GM18507 (cell line): ENCODE data around the gene NCOR2.

Source experiments
- DNase-seq: peaks from one replicate; pipeline ENCODE4 v3.0.0; 2011; ENCODE audit warnings: low read depth; ENCODE audit not compliant: insufficient read length; ENCODE audit errors: extremely low spot score
- FAIRE-seq: peaks from 2 replicates; lab custom pipeline; 2011; peaks lifted over from hg19 to GRCh38; lab: Jason Lieb, UNC

The NCOR2 gene

GRCh38 chr12:124563401-124563800 lies 4.0 kb downstream of the NCOR2 start:
- DNase-seq (no peak), FAIRE-seq (no peak)

GRCh38 chr12:124562796-124563181 lies 4.6 kb downstream of the NCOR2 start:
- no peak for FAIRE-seq
- no peak for DNase-seq

- no peak for DNase-seq
- no peak for FAIRE-seq
Observed at GRCh38 chr12:124562018-124562795, 5.2 kb downstream of the NCOR2 start.

- no peak for FAIRE-seq
Observed at GRCh38 chr12:124561231-124561630, 6.2 kb downstream of the NCOR2 start.

GRCh38 chr12:124560146-124560890 lies 7.1 kb downstream of the NCOR2 start:
- no peak for FAIRE-seq

More at GRCh38 chr12:124561231-124561630, 6.2 kb downstream of the NCOR2 start:
- no peak for DNase-seq

GRCh38 chr12:124559182-124560017 lies 8.0 kb downstream of the NCOR2 start:
- DNase-seq (no peak), FAIRE-seq (no peak)

More at GRCh38 chr12:124560146-124560890, 7.1 kb downstream of the NCOR2 start:
- no peak for DNase-seq

- DNase-seq (no peak), FAIRE-seq (no peak)
Observed at GRCh38 chr12:124558313-124558712, 9.1 kb downstream of the NCOR2 start.

GRCh38 chr12:124557518-124558223 lies 9.7 kb downstream of the NCOR2 start:
- DNase-seq (no peak), FAIRE-seq (no peak)

- DNase-seq (no peak), FAIRE-seq (no peak)
Observed at GRCh38 chr12:124556896-124557501, 10.4 kb downstream of the NCOR2 start.

- no peak for DNase-seq
- no peak for FAIRE-seq
Observed at GRCh38 chr12:124556074-124556466, 11.3 kb downstream of the NCOR2 start.

- FAIRE-seq: no peak
Observed at GRCh38 chr12:124555168-124556073, 12.0 kb downstream of the NCOR2 start.

GRCh38 chr12:124554429-124555029 lies 12.9 kb downstream of the NCOR2 start:
- DNase-seq: no peak
- FAIRE-seq: no peak

More at GRCh38 chr12:124555168-124556073, 12.0 kb downstream of the NCOR2 start:
- no peak for DNase-seq

GRCh38 chr12:124553862-124554428 lies 13.5 kb downstream of the NCOR2 start:
- DNase-seq (no peak), FAIRE-seq (no peak)

- DNase-seq (no peak), FAIRE-seq (peak; percentile 26)
Observed at GRCh38 chr12:124551268-124552144, 15.9 kb downstream of the NCOR2 start.

GRCh38 chr12:124550123-124551089 lies 17.0 kb downstream of the NCOR2 start:
- FAIRE-seq: no peak
- no peak for DNase-seq
